D341Med (cell line): ENCODE results near the gene DCAF8.

Experiments used
- DNase-seq: peaks from one replicate; pipeline ENCODE4 v3.0.0; 2012; ENCODE audit warnings: low spot score

The DCAF8 gene

GRCh38 chr1:160261556-160261892 lies 825 bp downstream of the DCAF8 start:
- DNase-seq, result peak; percentile 43

GRCh38 chr1:160260406-160261382 lies 1.7 kb downstream of the DCAF8 start:
- DNase-seq, result no peak

- no peak for DNase-seq
Observed at GRCh38 chr1:160258177-160258798, 4.1 kb downstream of the DCAF8 start.

GRCh38 chr1:160257411-160258015 lies 4.8 kb downstream of the DCAF8 start:
- no peak for DNase-seq

GRCh38 chr1:160256396-160257046 lies 5.8 kb downstream of the DCAF8 start:
- DNase-seq, result no peak

- no peak for DNase-seq
Observed at GRCh38 chr1:160255781-160256300, 6.5 kb downstream of the DCAF8 start.

- DNase-seq, result peak; percentile 79
Observed at GRCh38 chr1:160251687-160252526, 10.4 kb downstream of the DCAF8 start.

- no peak for DNase-seq
Observed at GRCh38 chr1:160251011-160251410, 11.3 kb downstream of the DCAF8 start.

GRCh38 chr1:160247053-160247452 lies 15.3 kb downstream of the DCAF8 start:
- no peak for DNase-seq

- no peak for DNase-seq
Observed at GRCh38 chr1:160245434-160245833, 16.9 kb downstream of the DCAF8 start.

- no peak for DNase-seq
Observed at GRCh38 chr1:160244209-160244608, 18.1 kb downstream of the DCAF8 start.

- DNase-seq, result no peak
Observed at GRCh38 chr1:160243767-160244166, 18.6 kb downstream of the DCAF8 start.

- DNase-seq, result no peak
Observed at GRCh38 chr1:160239582-160240299, 22.6 kb downstream of the DCAF8 start.

GRCh38 chr1:160238408-160238807 lies 23.9 kb downstream of the DCAF8 start:
- no peak for DNase-seq

- no peak for DNase-seq
Observed at GRCh38 chr1:160237558-160237957, 24.8 kb downstream of the DCAF8 start.

- no peak for DNase-seq
Observed at GRCh38 chr1:160236806-160237205, 25.5 kb downstream of the DCAF8 start.

GRCh38 chr1:160232911-160233310 lies 29.4 kb downstream of the DCAF8 start:
- DNase-seq, result no peak

GRCh38 chr1:160228431-160228830 lies 33.9 kb downstream of the DCAF8 start:
- DNase-seq, result no peak

- no peak for DNase-seq
Observed at GRCh38 chr1:160227561-160227960, 34.8 kb downstream of the DCAF8 start.

GRCh38 chr1:160227034-160227433 lies 35.3 kb downstream of the DCAF8 start:
- DNase-seq, result no peak

GRCh38 chr1:160226623-160227022 lies 35.7 kb downstream of the DCAF8 start:
- no peak for DNase-seq
